SIG-M5 treated with dmso at 0.1 percent for 504 hours (cell line): ENCODE results near the gene RPL35.
A peak's percentile ranks its signal among the peaks of the same experiment; 100 is the strongest.

Source experiments
- DNase-seq: peaks from one replicate; lab custom pipeline; 2025; ENCODE audit not compliant: unreplicated experiment; lab: John Stamatoyannopoulos, UW

Gene RPL35

DNA sequence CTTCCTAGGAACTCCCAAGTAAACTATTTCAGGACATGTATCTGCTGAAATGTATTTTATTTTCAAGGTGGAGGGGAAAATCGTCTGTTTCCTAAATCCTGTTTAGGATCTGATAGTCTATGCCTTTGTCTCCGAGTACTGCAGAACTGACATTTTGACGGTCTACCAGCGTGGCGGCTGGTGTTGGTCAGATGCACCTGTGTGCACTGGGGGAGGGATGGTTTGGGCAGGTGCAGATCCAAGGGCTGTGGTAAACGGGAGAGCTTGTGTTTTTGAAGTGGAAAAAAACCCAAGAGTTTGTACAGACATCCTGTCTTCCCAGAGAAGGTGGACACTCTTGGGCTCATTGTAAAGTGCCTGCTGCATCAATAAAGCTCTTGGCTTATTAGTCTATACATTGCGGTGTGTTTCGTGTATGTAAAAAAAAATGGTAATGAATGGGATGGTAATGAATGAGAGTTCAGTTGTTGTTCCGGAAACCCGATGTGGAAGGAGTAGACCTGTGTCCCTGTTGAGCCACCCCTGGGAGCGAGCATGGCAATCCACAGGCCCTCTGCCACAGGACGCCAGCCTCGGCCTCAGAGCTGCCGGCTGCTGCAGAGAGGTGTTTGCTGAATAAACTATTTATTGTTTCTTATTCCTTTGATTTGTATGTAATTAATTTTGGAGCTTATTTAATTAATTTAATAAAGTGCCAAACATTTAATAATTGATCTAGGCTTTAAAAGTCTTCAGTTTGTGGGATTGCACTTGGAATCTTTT, 15.4 kb upstream of the RPL35 start:
- no peak for DNase-seq

DNA sequence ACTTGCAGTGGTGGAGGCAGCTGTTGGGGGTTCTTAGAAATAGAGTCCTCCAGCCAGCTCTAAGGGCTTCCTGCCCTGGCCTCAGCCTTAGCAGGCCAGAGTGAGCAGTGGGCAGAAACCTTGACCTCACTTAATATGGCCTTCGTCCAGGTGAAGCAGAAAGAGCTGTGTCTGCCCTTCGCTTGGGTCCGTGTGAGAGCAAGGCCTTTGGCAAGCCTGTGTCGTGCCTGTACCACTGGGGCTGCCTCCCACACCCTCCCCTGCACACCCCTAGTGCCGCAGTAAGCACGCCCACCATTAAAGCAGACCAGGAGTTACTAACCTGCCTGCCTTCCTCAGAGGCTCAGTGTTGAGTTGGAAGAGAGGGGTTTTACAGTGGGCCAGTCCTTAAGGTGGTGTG, 13.7 kb upstream of the RPL35 start:
- DNase-seq: no peak

DNA sequence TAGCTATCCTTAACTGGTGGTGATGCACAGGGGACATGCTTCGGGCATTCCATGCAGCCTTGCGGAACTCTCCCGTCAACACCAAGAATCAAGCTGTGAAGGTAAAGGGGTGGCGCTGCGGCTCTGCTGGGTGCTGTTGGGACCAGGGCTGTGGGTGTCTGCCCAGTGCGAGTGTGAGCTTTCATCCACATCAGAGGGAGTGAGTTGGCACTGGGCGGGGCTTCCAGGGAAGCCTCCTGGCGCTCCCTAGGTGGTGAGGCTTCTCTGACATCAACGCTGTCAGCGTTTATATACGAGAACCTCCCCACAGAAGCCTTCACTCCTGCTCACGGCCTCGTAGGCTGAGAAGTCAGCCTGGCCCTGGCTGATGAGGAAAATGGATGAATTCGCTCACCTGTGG, 11.9 kb upstream of the RPL35 start:
- no peak for DNase-seq

DNA sequence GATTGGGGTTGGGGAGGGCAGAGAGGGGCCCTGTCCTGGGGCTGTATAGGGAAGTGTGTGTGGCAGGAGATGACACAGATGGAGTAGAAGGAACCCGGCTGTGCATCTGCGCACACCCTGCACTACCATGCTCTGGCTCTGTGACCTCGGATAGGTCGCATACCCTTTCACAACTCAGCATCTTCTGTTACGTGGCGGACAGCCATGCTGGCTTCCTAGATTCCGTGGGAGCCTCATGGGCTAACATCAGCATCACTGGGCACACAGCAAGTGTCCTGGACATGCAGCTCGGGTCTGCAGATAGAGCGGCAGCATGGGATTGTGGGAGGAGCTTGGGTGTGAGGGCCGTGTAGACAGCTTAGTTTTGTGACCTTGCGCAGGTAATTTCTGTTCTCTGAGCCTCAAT, 9.4 kb upstream of the RPL35 start:
- DNase-seq: peak; percentile 82

DNA sequence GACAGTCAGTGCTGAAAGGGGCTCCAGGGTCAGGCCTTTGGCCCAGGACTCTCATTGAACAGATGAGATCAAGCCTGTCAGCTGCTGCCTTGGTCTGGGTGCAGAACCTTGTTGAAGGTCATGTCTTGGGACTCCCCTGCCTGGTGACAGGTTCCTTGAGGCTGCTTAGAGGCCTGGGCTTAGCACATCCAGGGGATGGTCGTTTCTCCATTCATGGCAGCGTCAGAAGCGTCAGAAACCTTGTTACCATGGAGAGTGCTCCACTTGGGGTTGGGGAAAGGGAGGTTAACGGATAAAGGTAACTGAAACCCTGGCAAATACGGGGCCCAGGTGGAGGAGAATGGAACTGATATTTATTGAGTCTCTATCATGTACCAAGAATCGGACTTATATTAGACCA, 9.0 kb upstream of the RPL35 start:
- peak; percentile 55 for DNase-seq

DNA sequence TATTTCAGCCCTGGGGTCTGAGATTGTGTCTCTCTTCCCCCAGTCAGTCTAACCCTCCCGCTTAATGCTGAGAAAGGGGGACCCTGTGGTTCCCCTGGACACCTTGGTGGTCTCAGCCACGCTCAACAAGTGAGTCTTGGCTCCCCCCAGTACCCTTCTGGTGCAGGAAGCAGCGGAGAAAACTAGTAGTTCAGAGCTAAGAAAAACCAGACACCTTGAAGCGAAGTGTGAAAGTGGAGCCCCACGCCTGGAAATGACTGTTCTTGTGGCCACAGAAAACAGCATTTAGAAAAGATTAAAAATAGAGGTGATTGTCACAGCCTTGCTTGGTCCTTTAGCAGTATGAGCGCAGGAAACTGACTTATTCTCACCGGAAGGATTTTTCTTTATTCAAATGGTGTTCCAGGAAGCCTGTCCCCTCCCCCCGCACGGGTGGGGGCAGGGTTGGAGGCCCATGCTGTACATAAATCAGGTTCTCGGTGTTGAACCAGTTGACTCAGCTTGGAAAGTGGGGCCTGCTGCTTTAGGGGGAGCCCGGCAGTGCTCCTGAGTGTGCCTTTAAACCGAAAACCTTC, 8.3 kb upstream of the RPL35 start:
- DNase-seq: peak; percentile 35

DNA sequence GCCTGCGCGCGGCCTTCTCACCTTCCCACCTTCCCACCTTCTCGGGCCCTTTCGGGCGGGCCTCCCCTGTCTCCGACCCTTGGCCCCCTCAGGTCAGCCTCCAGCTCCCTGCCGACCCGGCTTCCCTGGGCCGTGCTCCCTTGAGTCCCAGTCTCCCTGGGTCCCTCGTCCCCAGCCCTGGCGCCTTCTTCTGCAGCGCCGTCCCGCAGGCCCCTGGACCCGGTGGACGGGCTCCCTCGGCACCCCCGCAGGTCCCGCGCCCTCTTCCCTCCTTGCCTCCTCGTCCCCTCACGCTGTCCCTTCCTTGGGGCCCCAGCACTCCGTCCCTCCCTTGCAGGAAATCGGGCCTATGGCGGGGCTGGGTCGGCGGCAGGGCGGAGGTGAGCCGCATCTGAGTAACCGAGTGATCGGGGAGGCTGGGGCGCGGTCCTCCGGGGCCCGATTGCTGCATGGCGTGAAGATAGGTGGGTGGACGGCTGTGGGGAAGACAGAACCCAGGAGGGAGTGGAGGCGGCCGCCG, 7.8 kb upstream of the RPL35 start:
- DNase-seq: no peak

DNA sequence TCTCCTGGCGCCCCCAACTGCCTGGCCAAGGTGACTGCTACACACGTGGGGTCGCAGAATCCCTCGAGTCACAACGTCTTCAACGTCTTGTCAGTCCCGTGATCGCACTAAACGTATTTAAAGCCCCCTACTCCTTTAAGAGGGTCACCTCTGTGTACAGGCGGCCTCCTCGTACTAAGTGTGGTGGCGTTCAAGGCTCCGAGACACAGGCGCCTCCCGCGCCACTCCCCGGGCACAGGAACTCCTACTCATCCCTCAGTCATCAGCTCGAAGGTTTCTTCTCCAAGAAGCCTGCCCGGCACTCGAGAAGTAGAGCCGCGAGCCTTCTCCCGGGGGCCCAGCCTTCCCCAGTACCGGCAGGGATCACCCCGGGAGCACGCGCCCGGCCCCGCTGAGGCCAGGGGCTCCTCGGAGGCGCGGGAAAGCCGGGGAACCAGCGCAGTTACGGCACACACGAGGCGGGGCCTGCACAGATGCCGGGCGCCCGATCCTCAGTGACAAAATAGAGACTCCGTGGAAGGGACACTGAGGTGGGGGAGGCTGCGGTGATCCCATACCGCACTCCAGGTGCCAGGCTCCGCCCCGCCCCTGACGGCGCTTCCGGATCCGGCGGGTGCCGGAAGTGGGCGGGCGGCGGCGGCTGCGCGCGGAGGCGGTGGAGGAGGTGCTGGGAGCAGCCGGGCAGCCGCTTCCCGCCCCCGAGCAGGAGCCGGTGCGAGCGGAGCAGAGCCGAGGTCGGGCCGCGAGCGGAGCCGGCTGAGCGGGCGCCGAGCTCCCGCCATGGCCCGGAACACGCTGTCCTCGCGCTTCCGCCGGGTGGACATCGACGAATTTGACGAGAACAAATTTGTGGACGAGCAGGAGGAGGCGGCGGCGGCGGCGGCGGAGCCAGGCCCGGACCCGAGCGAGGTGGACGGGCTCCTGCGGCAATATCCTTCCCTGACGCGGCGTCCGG, 7.0 kb upstream of the RPL35 start:
- peak; percentile 80 for DNase-seq

DNA sequence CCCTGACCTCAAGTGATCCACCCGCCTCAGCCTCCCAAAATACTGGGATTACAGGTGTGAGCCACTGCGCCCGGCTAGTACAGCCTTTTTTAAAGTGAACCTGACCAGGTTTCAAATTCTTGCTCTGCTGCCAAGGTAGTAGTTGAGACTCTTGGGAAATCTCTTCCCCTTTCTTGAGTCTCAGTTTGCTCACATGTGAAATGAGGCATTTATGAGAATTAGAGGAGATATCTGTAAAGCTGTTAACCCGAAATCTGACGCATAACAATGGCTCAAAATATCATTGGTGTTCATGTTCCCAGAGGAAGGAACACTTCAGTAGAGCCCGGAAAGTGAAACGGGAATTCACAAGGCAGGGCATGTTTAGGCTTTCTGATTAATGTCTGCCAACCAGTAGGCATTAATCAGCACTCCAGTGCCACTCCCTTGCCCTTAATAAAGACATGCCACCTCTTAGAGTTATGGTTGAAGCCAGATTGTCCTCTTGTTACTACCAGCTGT, 1.7 kb upstream of the RPL35 start:
- DNase-seq: no peak

DNA sequence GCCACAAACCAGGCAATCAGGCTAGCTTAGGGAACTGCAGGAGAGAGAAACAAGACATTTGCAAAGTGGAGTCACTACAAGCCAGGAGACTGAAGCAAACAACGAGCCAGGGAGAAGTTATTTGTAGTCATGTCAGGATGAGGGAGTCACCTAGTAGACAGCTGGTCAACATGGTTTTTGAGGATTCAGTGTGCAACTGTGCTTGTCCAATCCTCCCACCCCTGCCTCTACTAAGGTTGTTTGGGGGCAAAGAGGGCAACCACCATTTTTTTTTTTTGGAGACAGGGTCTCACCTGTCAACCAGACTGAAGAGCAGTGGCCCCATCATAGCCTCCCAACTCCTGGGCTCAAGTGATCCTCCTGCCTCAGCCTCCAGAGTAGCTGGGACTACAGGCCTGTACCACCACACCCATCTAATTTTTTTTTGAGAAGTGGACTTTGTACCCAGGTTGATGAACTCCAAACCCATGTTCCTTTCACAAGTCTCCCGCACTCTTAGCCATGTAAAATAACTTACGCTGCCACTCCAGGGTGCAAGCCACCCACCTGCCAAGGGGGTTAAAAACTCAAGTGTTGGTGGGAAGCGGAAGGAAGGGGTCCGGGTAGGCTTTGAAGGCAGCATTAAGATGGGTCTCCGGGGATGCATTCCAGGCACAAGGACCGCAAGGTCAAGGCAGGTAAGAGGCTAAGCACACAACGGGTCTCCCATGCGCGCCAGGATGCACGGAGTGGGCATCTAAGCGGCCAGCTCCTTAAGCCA, 995 bp downstream of the RPL35 start:
- DNase-seq: no peak

DNA sequence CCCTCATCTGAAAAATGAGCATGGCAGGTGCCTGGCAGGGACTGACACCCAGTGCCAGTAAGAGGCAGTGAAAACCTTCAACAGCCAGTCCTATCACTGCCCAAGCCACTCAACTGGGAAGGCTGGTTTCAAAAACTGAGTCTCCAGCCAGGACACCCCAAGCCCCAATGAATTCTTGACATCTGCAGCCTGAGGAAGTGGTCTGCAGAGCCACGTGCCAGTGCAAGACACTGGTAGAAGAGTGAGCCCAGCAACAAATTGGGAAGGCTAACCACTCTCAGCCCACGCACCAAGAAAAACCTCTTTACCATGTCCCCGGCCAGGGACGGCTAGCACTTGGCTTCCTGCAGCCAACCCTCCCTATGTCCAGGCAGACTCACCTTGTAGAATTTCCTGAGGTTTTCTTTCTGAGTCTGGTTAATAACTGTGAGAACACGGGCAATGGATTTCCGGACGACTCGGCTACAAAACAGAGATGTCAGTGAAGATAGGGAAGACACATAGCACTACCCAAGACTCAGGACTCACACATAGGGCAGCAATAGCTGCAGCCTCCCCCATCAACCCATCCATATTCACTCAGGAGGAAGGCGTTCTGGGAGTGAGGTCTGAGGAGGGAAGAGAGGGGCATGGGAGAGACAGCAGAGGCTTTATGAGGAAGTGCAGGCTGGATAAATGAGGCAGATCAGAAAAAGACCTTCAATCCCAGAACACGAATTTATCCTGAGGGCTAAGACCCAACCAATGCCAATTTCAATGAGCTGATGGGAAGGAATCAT, 1.8 kb downstream of the RPL35 start:
- DNase-seq: peak; percentile 22

DNA sequence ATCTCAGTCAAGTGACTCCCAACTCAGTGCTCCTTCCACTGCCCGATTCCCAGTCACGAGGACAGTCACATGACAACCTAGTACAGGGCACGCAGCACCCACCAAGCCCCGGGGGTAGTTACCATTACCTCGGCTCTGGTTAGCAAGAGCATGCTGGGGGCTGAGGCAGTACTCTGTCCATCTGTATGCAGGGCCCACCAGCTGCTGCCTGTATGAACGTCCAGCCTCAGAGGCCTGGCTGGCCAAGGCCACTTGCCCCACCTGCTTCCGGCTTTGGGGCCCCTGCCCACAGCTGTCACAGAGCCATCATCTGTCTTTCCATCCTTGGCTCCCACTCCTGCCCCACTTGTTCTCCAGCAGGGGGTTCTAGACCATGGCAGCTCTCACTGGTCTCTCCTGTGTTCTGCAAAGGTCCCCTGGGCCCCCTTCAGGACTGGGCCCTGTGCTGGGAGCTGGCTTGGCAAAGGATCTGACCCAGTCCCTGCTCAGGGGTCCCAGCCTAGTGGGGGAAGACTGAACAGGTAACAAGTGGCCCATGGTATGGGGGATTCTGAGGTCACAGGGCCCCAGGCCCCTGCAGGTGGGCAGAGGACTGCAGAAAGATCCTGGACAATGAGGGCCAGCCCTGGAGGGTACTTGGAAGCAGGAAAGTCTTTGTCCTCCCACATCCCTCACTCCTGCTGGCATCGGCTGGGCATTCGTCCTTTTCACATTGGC, 3.3 kb downstream of the RPL35 start:
- no peak for DNase-seq

DNA sequence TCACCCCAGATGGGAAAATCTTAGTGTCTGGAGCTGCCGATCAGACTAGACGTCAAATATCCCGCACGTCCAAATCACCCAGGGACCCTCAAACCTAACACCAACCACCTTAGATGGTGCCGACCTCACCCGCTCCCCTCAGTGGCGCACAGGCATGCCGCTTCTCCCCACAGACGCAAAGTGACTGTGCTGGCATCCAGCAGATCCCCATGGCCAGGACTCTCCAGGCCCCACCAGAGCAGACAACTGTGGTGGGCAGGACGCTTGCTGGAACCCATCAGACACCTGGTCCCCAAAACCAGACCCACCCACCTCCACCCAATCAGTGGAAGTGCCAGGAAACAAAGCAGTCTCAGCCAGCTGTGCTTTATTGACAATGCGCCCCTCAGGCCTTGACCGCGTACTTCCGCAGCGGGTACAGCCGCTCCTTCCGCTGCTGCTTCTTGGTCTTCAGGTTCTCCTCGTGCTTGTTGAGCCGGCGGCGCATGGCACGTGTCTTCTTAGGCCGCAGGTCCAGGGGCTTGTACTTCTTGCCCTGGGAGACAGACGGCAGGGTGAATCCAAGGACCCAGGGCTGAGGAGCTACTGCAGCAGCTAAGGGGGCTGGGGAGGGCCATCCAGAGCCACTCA, 4.1 kb downstream of the RPL35 start:
- no peak for DNase-seq

DNA sequence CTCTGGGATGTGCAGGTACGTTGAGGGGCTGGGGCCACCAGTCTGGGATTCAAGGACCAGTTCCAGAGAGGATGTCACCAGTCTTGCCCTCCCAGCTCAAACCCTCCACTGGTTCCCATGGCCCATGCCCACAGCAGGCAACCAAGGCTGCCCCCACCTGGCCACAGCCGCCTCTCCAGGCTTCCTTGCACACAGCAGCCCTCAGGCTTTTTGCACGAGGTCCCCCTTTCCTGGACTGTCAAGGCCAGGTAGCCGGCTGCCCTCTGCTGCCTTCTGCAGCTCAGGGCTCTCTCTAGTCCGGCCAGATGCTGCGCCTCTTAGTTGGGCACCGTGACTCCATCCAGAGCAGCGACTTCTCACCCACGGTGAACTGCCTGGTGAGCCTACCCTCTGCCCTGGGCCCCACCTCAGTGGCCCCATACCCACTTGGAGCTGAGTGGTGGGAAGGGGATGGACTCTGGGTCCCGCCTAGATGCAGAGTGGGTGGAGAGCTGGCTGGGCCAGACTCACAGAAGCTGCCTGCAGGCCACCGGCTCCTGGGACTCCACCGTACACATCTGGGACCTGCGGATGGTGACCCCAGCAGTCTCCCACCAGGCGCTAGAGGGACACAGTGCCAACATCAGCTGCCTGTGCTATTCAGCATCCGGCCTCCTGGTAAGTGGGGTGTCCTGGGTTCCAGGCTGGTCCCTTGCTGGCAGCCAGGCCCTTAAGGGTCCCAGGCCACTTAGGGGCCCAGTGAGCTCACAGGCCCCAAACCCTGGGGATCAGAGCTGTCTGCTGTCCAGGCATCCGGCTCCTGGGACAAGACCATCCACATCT, 5.6 kb downstream of the RPL35 start:
- peak; percentile 38 for DNase-seq

DNA sequence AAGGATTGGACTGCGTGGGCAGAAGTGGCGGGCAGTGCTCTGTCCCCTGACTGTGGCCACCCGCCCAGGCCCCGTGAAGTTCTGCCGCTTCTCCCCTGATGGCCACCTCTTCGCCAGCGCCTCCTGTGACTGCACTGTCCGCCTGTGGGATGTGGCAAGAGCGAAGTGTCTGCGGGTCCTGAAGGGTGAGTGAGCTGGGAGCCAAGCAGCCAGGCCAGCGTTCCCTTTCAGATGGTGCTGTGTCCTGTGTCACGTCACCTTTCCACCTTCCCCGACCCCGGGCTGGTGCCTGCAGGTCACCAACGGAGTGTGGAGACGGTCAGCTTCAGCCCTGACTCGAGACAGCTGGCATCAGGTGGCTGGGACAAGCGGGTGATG, 6.2 kb downstream of the RPL35 start:
- no peak for DNase-seq

DNA sequence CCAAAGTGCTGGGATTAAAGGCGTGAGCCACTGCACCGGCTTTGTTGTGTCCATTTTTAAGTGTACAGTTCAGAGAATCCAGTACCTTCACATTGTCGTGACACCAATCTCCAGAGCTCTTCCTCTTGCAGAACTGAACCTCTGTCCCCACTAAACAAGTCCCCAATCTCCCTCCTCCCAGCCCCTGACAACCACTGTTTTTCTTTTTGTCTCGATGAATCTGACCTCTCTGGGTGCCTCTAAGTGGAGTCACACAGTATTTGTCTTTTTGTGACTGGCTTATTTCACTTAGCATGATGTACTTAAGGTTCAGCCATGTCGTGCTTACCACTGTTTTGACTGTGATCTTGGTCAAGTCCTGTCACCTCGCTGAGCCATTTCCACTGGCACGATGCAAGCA, 6.9 kb downstream of the RPL35 start:
- DNase-seq: no peak

DNA sequence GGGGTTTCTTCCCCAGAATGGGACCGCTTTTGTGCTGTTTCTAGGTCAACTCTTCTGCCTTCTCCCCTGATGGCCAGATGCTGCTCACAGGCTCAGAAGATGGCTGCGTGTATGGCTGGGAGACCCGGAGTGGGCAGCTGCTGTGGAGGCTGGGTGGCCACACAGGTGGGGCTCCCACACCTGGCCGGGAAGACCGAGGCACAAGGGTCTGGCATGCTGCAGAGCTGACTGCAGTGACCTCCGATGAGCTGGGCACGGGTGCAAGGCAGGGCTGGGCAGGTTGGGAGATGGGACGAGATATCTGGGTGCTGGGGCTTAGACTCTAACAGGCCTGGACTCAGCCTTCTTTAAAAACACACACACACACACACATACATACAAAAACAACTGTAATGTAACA, 7.6 kb downstream of the RPL35 start:
- DNase-seq: no peak

DNA sequence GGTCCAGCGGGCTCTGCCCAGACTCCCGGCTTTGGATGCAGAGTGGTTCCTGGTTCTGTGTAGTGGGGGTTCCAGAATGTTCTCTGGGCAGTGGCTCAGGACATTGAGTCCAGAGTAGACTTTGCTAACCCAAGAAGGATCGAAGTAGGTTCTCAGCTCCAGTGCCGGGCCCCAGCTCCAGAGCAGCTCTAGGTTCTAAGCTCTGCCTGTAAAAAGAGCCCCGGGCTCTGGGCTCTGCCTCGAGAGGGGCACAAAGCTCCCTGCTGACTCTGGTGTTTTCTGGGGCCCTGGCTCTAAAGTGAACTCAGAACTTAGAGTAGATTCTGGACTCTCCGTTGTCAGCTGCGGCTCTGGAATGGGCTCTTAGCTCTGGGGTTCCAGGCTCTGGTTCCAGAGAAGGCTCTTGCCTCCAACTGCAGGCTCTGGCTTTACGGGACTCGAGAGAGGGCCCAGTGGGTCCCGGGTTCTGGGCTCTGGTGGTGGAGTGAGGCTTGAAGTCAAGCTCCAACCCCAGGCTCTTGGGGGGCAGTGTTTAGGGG, 8.1 kb downstream of the RPL35 start:
- DNase-seq: no peak
